Subcutaneous adipose tissue (tissue), 4 donors: Measurements from ENCODE around the gene KCNQ4. TPM values are rescaled to one million over a fixed set of nuclear protein-coding genes. Genes with fewer than 3 reads are reported as not detected.

Source experiments
- CTCF ChIP-seq: fragments of 450-650 bp; IDR thresholded peaks from one replicate; pipeline ENCODE4 v1.5.1; 2016; ENCODE audit warnings: low read depth, mild to moderate bottlenecking, control low read depth, antibody characterized with exemption, moderate library complexity
- total RNA-seq, 4 donors: library from RNA; depleted of rRNA; stranded (reverse); fragments of >200 nt; gene quantifications; one replicate each; pipeline ENCODE4 v1.1.0, GENCODE V29; 2016

KCNQ4 gene
- total RNA-seq, 4 donors from 2014 or later: 0.34 to 1.1 (median 0.49) TPM; not detected in 1

DNA sequence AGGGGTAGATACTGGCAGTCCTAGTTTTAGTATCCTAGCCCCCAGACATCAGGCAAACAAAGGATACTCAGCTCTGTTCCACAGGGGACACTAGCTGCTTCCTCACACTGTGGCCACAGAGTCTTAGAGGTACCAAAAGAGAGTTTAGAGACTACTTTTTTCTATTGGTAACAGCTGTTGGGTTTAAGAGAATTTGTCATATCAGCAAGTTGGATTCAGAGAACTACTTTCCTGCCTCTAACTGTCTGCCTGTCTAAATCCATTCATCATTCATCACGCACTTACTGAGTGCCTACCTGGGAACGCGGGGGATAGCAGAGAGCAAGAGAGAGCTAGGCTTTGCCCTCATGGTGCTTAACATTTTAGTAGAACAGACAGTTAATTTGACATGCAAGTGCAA, 27.1 kb upstream of the KCNQ4 start:
- no peak for TF ChIP-seq CTCF

DNA sequence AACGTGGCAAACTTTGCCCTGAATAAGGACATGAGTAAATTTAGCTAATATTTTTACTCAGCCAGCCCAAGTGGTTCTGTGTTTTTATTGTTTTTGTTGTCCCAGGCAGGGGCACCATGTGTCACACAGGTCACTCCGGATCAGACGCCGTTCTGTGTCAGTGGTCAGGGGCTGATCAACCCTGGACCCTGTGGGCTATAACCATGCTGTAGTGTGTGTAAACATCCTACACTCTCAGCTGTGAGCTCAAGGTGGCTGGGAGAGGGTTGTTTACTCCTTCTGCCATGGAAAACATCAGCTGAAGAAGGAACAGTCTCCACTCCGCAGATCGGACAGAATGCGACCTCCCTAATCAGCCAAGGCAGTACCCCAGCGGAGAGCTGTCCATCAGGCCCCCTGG, 26.5 kb upstream of the KCNQ4 start:
- no peak for TF ChIP-seq CTCF

DNA sequence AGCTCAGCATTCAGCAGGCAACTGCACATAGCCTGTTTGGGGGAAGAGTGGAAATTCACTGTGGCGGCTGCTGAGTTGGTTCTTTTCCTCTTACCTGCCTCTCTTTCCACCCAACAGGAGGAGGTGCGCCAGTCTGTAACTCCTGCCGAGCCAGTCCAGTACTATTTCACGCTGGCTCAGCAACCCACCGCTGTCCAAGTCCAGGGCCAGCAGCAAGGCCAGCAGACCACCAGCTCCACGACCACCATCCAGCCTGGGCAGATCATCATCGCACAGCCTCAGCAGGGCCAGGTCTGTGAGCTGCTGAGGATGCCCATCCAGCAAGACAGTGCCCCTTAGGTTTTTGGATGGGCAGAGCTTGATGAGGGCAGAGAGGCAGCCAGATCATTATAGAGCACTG, 25.6 kb upstream of the KCNQ4 start:
- TF ChIP-seq CTCF: no peak

GRCh38 chr1:40758578-40759343, 24.8 kb upstream of the KCNQ4 start:
- no peak for TF ChIP-seq CTCF

DNA sequence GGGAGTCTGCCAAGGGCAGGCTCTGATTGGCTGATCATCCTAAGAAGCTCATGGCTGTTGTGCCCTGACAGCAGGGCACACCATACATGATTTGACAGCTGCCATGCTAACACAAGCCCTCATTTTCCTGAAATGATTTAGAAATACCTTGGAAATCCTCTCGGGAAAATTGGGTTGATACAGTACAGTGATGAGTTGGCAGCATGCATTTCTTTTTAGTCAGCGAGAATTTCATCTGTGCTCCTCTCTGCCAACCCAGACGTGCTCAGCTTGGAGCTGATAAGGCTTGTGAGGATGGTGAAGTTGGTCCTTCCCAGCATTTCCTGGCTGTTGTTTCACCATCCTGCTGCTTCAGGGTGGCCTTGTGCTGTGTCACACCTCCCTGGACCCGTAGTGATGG, 22.6 kb upstream of the KCNQ4 start:
- TF ChIP-seq CTCF: no peak

- no peak for TF ChIP-seq CTCF
Measured at GRCh38 chr1:40762144-40762923, 21.3 kb upstream of the KCNQ4 start.

- no peak for TF ChIP-seq CTCF
Measured at GRCh38 chr1:40763742-40764532, 19.6 kb upstream of the KCNQ4 start.
